HG02678 (cell line): ENCODE results near the gene TEP1.
"Not testable (repeated sequence)": the region's sequence is repeated elsewhere in the genome, so short reads cannot be mapped to it uniquely, and the experiment has no call there.

Source experiments
- ATAC-seq: cut with Tn5 transposase; IDR thresholded peaks from one replicate; pipeline ENCODE4 v1.9.1; 2021; ENCODE audit warnings: mild to moderate bottlenecking, moderate library complexity; ENCODE audit not compliant: unreplicated experiment

Gene TEP1

GRCh38 chr14:20412876-20413743, at the start of gene TEP1:
TSS of gene TEP1 (minus strand) at chr14:20413501. CDS start at chr14:20408439, 5,062 bp downstream.
- peak; percentile 75 for ATAC-seq

GRCh38 chr14:20461225-20462141, 48.2 kb upstream of the TEP1 start, which contains the start of gene PIP4P1:
TSS of gene PIP4P1 (minus strand) at chr14:20461434. CDS start at chr14:20461325, 109 bp downstream.
- ATAC-seq, result peak; percentile 92

GRCh38 chr14:20460458-20461224, 47.3 kb upstream of the TEP1 start:
- peak; percentile 11 for ATAC-seq

GRCh38 chr14:20458031-20458789, 44.9 kb upstream of the TEP1 start:
- ATAC-seq, result no peak

GRCh38 chr14:20456971-20457370, 43.7 kb upstream of the TEP1 start:
- no peak for ATAC-seq

GRCh38 chr14:20455355-20456300, 42.3 kb upstream of the TEP1 start:
- ATAC-seq, result peak; percentile 52

- peak; percentile 89 for ATAC-seq
Observed at GRCh38 chr14:20454516-20455354, 41.4 kb upstream of the TEP1 start, which contains the start of the genes APEX1 and OSGEP. TSS of gene APEX1 (plus strand) at chr14:20455226. CDS start at chr14:20455646, 420 bp downstream. TSS of gene OSGEP (minus strand) at chr14:20454812. CDS start at chr14:20454683, 129 bp downstream.

- ATAC-seq, result not testable (repeated sequence)
Observed at GRCh38 chr14:20452831-20453230, 39.5 kb upstream of the TEP1 start.

- ATAC-seq, result no peak
Observed at GRCh38 chr14:20446889-20447288, 33.6 kb upstream of the TEP1 start.

GRCh38 chr14:20443650-20444049, 30.3 kb upstream of the TEP1 start:
- ATAC-seq, result not testable (repeated sequence)

- no peak for ATAC-seq
Observed at GRCh38 chr14:20441461-20441860, 28.2 kb upstream of the TEP1 start.

- no peak for ATAC-seq
Observed at GRCh38 chr14:20440882-20441281, 27.6 kb upstream of the TEP1 start.

- no peak for ATAC-seq
Observed at GRCh38 chr14:20440465-20440864, 27.2 kb upstream of the TEP1 start.

- ATAC-seq, result no peak
Observed at GRCh38 chr14:20438664-20439063, 25.4 kb upstream of the TEP1 start.

GRCh38 chr14:20436363-20436755, 23.1 kb upstream of the TEP1 start:
- ATAC-seq, result no peak

GRCh38 chr14:20435582-20436362, 22.5 kb upstream of the TEP1 start, which contains the start of gene KLHL33:
TSS of gene KLHL33 (minus strand) at chr14:20436166. CDS start at chr14:20435811, 355 bp downstream.
- ATAC-seq, result no peak
